Amniotic epithelial cell (primary cell): ENCODE results near the gene HSPA9.
A peak's percentile ranks its signal among the peaks of the same experiment; 100 is the strongest.

Experiments
- DNase-seq: peaks from one replicate; pipeline ENCODE4 v3.0.0-alpha.2; 2010; ENCODE audit warnings: low read depth

The HSPA9 gene

DNA sequence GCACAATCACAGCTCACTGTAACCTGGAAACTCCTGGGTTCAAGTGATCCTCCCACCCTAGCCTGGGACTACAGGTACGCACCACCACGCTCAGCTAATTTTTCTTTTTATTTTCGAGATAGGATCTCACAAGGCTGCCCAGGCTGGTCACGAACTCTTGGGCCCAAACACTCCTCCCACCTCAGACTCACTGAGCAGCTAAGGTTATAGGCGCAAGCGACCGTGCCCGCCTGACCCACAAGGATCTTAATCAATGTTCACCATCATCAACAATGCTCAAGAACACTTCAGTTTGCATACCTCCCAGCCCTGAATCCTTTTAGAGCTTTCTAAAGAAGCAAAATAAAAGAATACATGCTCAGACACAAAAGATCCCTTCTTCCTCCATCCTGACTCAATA is 45.4 kb downstream of the HSPA9 start:
- no peak for DNase-seq

DNA sequence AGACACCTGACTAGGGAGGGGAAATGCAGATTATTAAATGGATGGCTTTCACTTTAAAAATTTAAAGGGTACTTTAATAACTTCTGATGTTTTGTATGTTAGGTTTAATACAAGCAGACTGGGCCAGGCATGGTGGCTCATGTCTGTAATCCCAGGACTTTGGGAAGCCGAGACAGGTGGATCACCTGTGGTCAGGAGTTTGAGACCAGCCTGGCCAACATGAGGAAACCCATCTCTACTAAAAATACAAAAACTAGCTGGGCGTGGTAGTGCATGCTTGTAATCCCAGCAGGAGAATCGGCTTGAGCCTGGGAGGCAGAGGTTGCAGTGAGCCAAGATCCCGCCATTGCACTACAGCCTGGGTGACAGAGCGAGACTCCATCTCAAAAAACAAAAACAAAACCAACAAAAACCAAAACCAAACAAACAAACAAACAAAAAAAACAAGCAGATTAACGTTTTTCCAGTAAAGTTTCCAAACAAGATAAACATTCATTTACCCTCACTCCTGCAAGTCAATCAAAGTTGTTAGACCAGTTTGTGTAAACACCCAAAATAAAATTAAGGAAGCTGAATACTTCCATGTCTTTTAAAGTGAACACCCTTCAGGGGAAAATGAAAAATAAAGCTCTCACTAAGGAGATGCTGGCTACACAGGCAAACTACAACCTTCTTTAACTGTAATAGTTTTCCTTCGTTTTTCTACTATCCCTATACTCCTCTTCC is 46.3 kb downstream of the HSPA9 start:
- no peak for DNase-seq

DNA sequence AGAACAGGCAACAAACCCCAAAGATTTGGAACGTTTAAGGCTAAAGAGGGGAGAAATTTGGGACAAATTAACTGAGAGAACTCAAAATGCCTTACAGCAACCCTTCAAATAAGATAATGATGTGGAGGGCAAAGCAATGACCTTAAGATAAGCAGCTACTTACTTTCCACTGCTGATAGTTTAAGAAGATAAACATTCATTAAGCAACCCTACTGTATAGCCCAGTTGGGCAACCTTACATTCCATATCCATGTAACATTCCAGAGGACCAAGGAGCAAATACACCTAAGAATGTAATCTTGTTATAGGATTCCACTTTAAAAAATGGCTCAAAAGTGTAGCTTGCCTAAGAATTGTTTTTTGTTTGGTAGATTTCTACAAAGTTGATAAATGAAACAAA is 47.0 kb downstream of the HSPA9 start:
- peak; percentile 88 for DNase-seq

DNA sequence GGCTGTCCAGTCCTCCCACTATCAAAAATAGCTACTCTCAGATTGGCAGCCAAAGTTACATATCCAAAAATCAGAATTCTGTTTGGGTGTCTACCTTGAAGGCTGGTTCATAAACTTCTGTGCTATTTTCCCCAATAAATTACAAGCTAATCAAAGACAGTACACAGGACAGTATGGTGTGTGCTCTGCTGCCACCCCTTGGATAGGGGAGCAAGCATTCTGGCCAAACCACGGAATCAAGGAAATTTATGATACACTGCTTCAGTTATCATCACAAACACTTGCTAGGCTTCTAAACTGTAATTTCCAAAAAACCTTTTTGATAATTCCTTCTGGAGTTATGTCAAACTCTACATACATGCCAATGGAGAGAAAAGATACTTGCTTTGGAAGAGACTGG is 48.0 kb downstream of the HSPA9 start:
- peak; percentile 27 for DNase-seq

DNA sequence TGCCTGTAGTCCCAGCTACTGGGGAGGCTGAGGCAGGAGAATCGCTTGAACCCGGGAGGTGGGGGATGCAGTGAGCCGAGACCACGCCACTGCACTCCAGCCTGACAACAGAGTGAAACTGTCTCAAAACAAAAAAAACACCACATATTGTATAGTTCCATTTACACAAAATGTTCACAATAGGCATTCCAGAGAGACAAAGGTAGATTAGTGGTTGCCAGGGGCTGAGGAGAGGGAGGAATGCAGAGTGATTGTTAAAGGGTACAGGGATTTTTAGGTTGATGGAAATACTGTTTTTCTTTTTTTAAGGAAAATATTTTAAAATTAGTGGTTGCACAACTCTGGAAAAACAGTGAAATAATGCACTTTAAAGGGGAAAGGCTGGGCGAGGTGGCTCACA is 51.8 kb downstream of the HSPA9 start:
- no peak for DNase-seq

DNA sequence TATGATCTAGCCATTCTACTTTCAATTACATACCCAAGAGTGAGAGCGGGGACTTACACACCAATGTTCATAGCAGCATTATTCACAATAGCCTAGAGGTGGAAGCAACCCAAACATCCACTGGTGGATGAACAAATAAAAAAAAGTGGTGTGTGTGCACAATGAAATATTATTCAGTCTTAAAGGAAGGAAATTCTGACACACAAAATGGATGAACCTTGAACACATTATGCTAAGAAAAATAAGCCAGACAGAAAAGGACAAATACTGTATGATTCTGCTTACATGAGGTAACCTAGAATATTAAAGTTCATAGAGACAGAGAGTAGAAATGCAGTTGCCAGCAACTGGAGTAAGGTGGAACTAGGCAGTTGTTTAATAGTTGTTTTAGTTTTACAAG is 54.2 kb downstream of the HSPA9 start:
- DNase-seq, result no peak

DNA sequence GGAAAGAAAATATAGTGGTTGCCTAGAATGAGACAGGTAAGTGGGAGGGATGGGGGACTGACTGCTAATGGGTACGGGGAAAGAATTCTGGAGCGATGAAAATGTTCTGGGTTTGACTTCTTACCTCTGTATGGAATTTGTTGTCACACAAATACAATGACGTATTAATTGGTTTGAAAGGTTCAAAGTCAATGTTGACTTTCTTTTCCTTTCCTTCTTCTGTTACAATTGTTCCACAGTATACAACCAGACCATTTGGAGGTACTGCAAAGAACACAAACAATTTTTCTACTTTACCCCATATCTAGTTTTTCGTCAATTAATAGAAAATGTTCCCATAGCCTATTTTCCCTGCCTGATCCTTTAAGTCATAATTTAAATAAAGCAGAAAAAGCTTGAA is 57.8 kb downstream of the HSPA9 start:
- no peak for DNase-seq

DNA sequence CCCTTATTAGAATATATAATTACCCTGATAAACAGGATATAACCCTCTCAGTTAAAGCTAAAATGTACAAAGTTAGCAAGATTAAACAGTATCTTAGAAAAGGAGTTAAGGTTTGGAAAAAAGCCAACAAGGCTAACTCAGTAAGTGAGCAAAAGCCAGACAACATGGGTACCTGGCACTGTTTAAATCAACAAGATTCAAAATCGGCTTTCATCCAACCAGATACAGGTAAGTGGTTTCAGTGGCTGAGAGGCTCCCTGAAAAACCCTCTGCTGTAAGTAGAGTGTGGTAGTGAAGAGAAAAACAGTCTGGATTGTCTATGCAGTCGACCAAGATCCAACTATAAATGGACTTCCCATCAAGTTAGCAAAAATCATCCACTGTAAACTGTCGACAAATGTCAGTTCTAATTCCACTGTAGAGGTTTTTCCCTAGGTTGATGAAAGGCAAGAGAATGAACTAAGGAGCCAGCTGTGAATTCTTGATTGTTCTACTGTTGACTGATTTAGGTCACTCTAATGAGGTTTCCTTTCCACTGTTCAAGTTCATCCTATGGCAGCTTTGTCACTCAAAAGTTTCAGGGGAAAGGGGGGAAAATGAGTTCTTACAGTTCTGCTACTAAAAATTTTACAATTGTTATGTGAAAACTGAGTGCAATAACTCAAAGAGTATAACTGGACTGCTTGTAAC is 59.5 kb downstream of the HSPA9 start:
- DNase-seq, result no peak

DNA sequence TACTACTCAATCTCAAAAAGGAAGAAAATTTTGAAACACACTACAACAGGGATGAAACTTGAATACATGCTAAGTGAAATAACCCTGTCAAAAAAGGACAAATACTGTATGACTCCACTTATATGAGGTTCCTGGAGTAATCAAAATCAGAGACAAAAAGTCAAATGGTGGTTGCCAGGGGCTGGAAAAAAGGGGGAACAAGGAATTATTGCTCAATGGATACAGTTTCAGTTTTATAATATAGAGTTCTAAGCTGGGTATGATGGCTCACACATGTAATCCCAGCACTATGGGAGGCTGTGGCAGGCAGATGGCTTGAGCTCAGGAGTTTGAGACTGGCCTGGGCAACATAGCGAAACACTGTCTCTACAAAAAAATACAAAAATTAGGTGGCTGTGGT is 61.2 kb downstream of the HSPA9 start:
- no peak for DNase-seq

DNA sequence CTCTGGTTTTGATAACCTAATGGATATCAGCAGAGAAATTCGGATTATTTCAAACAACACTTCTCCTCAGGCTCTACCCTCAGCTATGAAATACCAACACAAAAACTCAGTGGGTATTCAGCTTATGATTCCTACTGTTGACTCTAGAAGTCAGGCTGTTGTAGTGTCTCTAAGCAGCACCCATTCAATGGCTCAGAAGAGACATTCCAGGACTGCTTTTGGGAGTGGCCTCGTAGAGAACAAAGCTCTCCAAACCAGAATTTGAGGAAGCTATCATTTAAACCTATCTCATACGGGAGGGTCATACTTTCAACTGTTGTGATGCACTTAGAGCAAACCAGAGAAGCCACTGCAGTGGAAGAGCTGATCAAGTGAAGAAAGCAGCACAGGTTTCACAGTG is 66.2 kb downstream of the HSPA9 start:
- peak; percentile 32 for DNase-seq

DNA sequence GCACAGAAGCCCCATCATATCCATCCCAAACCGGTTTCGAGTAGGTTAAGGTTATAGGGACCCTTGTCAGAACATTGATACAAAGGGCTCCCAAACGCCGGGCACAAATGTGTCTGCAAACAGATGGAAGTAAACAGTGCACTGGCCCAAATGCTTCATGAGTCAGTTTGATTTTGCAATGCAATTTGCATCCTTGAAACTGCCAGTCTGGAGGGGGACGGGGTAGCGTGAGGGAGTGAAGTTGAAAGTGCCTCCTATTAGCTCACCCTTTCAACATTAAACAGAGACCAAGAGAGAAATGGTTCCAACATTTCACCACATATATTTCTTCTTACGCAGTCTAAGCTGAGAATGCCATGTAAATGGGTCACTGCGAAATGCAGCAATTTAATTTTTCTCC is 67.7 kb downstream of the HSPA9 start:
- DNase-seq, result peak; percentile 98

DNA sequence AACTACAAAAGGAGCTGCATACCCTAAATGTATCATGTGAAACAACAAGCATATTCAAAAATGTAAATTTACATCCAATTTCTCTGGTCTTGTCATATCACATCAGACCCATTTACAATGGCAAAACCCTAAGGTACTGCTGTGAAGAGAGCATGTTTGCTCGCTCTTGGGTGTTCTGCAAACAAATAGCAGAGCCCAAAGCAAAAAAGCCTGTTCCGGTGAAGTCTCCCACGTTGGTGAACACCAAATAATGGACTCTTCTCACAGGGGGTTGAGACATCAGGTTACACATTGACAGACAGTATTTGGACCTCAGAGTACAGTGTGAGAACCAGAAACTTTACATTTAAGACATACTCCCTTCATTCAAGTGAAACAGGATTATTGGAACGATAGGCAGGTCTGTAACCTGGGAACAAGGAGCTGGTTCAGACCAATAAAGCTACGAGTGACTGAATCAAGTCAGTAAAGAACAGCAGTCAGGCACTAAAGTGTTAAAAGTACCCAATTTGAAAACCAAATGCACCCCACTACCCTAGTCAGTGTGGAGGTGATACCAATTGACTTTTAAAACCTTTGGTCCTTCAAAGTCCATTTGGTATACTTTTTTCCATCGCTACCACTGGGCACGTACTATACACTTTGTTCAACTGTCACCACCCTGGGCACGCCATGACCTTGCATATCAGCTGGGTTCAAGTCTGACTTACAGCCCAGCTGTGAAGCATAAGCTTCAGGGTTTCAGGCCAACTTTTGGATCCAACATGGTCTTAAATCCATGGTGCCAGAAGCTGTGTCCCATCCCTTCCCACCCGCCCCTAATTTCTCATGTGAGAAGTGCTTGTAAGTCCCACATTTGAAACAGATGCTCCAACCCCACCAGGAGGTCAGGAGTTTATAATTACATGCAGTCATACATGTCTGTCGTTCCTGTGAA is 68.6 kb downstream of the HSPA9 start:
- no peak for DNase-seq

DNA sequence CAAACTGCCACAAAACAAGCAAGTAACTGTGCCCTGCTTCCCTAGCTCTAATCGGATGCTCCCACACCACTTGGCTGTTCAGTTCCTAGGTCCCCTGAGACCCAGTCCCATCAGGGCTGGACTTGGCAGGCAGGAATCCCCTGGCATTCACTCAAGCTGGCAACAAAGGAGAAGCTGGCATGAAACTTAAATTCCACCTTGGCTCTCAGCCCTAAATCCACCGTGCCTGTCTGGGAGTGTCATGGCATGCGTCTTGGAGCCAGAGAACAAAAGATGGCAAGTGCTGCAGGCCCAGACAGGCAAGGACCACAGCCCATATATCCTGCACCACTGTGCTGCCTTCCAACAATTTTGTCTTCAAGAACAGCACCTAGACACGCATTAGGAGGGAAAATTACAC is 70.4 kb downstream of the HSPA9 start:
- DNase-seq, result no peak
